ENCODE measurements around the gene CDKN2B-AS1.
"Not testable (repeated sequence)": the region's sequence is repeated elsewhere in the genome, so short reads cannot be mapped to it uniquely, and the experiment has no call there.

CDKN2B-AS1 gene

GRCh38 chr9:22046243-22046885 lies 51.8 kb downstream of the CDKN2B-AS1 start:
- Histone ChIP-seq H3K9me3 (no peaks in the 10 kb centered on the region), H3K4me3 (no peak overlapping the region), H3K4me1 (no peaks in the 10 kb centered on the region), H3K27me3 (ENCODE audit: low read depth) (no peaks in the 10 kb centered on the region), H3K36me3 (replicated peaks) (no peaks in the 10 kb centered on the region)
- DNase-seq (ENCODE audit: low spot score in 2 of 2): no peak
- in situ Hi-C loops (cut with MboI; ENCODE audit: low sequenced_read_pairs): loop anchor here (10.0 to 25.0 kb wide), 2 partner anchors 58 to 416 kb away; no protein-coding TSS in a partner anchor

- Histone ChIP-seq H3K4me1 (peaks cover 8% of the 10 kb centered on the region), H3K4me3 (no peak overlapping the region), H3K36me3 (replicated peaks) (no peaks in the 10 kb centered on the region), H3K27me3 (ENCODE audit: low read depth) (no peaks in the 10 kb centered on the region), H3K9me3 (no peaks in the 10 kb centered on the region)
- in situ Hi-C loops (cut with MboI; ENCODE audit: low sequenced_read_pairs): loop anchor here (10.0 to 25.0 kb wide), 2 partner anchors 57 to 415 kb away; no protein-coding TSS in a partner anchor
- DNase-seq (ENCODE audit: low spot score in 2 of 2): no peak
Measured at GRCh38 chr9:22047596-22047995, 53.0 kb downstream of the CDKN2B-AS1 start.

GRCh38 chr9:22049411-22049810 lies 54.8 kb downstream of the CDKN2B-AS1 start:
- Histone ChIP-seq H3K4me1 (peaks cover 19% of the 10 kb centered on the region), H3K27me3 (ENCODE audit: low read depth) (no peaks in the 10 kb centered on the region), H3K36me3 (replicated peaks) (peaks cover 5% of the 10 kb centered on the region; the same call in 1 of the 2 replicates), H3K9me3 (no peaks in the 10 kb centered on the region), H3K4me3 (no peak overlapping the region)
- in situ Hi-C loops (cut with MboI; ENCODE audit: low sequenced_read_pairs): loop anchor here (10.0 to 25.0 kb wide), 2 partner anchors 55 to 413 kb away; no protein-coding TSS in a partner anchor
- DNase-seq (ENCODE audit: low spot score in 2 of 2): no peak

GRCh38 chr9:22050924-22051323 lies 56.3 kb downstream of the CDKN2B-AS1 start:
- in situ Hi-C loops (cut with MboI; ENCODE audit: low sequenced_read_pairs): no loop called here
- H3K4me1 ChIP-seq: peaks cover 19% of the 10 kb centered on the region
- H3K9me3 ChIP-seq: no peaks in the 10 kb centered on the region
- H3K36me3 ChIP-seq (replicated peaks): peaks cover 5% of the 10 kb centered on the region; the same call in 1 of the 2 replicates
- no peak overlapping the region for H3K4me3 ChIP-seq
- DNase-seq (ENCODE audit: low spot score in 2 of 2): no peak
- no peaks in the 10 kb centered on the region for H3K27me3 ChIP-seq (ENCODE audit: low read depth)

- peaks cover 8% of the 10 kb centered on the region; the same call in 1 of the 2 replicates for H3K36me3 ChIP-seq (replicated peaks)
- H3K4me1 ChIP-seq: peaks cover 19% of the 10 kb centered on the region
- no peak overlapping the region for H3K4me3 ChIP-seq
- no peaks in the 10 kb centered on the region for H3K27me3 ChIP-seq (ENCODE audit: low read depth)
- in situ Hi-C loops (cut with MboI; ENCODE audit: low sequenced_read_pairs): no loop called here
- DNase-seq (ENCODE audit: low spot score in 2 of 2): peak; percentile 83 to 92
- H3K9me3 ChIP-seq: no peaks in the 10 kb centered on the region
Measured at GRCh38 chr9:22052376-22052945, 57.9 kb downstream of the CDKN2B-AS1 start.

- Histone ChIP-seq H3K27me3 (ENCODE audit: low read depth) (no peaks in the 10 kb centered on the region), H3K9me3 (no peaks in the 10 kb centered on the region), H3K36me3 (replicated peaks) (peaks cover 9% of the 10 kb centered on the region), H3K4me3 (no peak overlapping the region), H3K4me1 (peaks cover 19% of the 10 kb centered on the region)
- in situ Hi-C loops (cut with MboI; ENCODE audit: low sequenced_read_pairs): no loop called here
- no peak for DNase-seq (ENCODE audit: low spot score in 2 of 2)
Measured at GRCh38 chr9:22053178-22053577, 58.6 kb downstream of the CDKN2B-AS1 start.

- Histone ChIP-seq H3K36me3 (replicated peaks) (peaks cover 11% of the 10 kb centered on the region), H3K27me3 (ENCODE audit: low read depth) (no peaks in the 10 kb centered on the region), H3K4me1 (peaks cover 19% of the 10 kb centered on the region), H3K4me3 (no peak overlapping the region), H3K9me3 (no peaks in the 10 kb centered on the region)
- DNase-seq (ENCODE audit: low spot score in 2 of 2): no peak
- in situ Hi-C loops (cut with MboI; ENCODE audit: low sequenced_read_pairs): no loop called here
Measured at GRCh38 chr9:22054076-22054475, 59.5 kb downstream of the CDKN2B-AS1 start.

GRCh38 chr9:22054529-22054928 lies 59.9 kb downstream of the CDKN2B-AS1 start:
- no peaks in the 10 kb centered on the region for H3K27me3 ChIP-seq (ENCODE audit: low read depth)
- peaks cover 19% of the 10 kb centered on the region for H3K4me1 ChIP-seq
- H3K4me3 ChIP-seq: no peak overlapping the region
- in situ Hi-C loops (cut with MboI; ENCODE audit: low sequenced_read_pairs): no loop called here
- H3K36me3 ChIP-seq (replicated peaks): peaks cover 11% of the 10 kb centered on the region
- DNase-seq (ENCODE audit: low spot score in 2 of 2): no peak
- H3K9me3 ChIP-seq: no peaks in the 10 kb centered on the region

GRCh38 chr9:22055090-22055489 lies 60.5 kb downstream of the CDKN2B-AS1 start:
- H3K36me3 ChIP-seq (replicated peaks): peaks cover 11% of the 10 kb centered on the region

GRCh38 chr9:22056402-22056801 lies 61.8 kb downstream of the CDKN2B-AS1 start:
- H3K4me3 ChIP-seq: no peak overlapping the region
- in situ Hi-C loops (cut with MboI; ENCODE audit: low sequenced_read_pairs): no loop called here

More at GRCh38 chr9:22055090-22055489, 60.5 kb downstream of the CDKN2B-AS1 start:
- peaks cover 19% of the 10 kb centered on the region for H3K4me1 ChIP-seq
- H3K9me3 ChIP-seq: no peaks in the 10 kb centered on the region
- no peaks in the 10 kb centered on the region for H3K27me3 ChIP-seq (ENCODE audit: low read depth)
- in situ Hi-C loops (cut with MboI; ENCODE audit: low sequenced_read_pairs): no loop called here
- no peak overlapping the region for H3K4me3 ChIP-seq
- no peak for DNase-seq (ENCODE audit: low spot score in 2 of 2)

GRCh38 chr9:22057972-22058371 lies 63.4 kb downstream of the CDKN2B-AS1 start:
- H3K9me3 ChIP-seq; H3K4me1 ChIP-seq; H3K4me3 ChIP-seq; H3K27me3 ChIP-seq (ENCODE audit: low read depth); DNase-seq (ENCODE audit: low spot score in 2 of 2); in situ Hi-C loops (cut with MboI; ENCODE audit: low sequenced_read_pairs): not testable (repeated sequence)
- peaks cover 11% of the 10 kb centered on the region for H3K36me3 ChIP-seq (replicated peaks)

More at GRCh38 chr9:22056402-22056801, 61.8 kb downstream of the CDKN2B-AS1 start:
- Histone ChIP-seq H3K9me3 (no peaks in the 10 kb centered on the region), H3K36me3 (replicated peaks) (peaks cover 11% of the 10 kb centered on the region), H3K4me1 (peaks cover 19% of the 10 kb centered on the region), H3K27me3 (ENCODE audit: low read depth) (no peaks in the 10 kb centered on the region)
- DNase-seq (ENCODE audit: low spot score in 2 of 2): no peak

GRCh38 chr9:22060831-22061383 lies 66.3 kb downstream of the CDKN2B-AS1 start:
- H3K36me3 ChIP-seq (replicated peaks): peaks cover 6% of the 10 kb centered on the region
- no peaks in the 10 kb centered on the region for H3K9me3 ChIP-seq
- H3K4me1 ChIP-seq: peaks cover 2% of the 10 kb centered on the region; the same call in 1 of the 2 replicates
- H3K4me3 ChIP-seq: no peak overlapping the region
- DNase-seq (ENCODE audit: low spot score in 2 of 2): no peak
- no peaks in the 10 kb centered on the region for H3K27me3 ChIP-seq (ENCODE audit: low read depth)
- in situ Hi-C loops (cut with MboI; ENCODE audit: low sequenced_read_pairs): no loop called here

GRCh38 chr9:22064957-22065356 lies 70.4 kb downstream of the CDKN2B-AS1 start:
- DNase-seq (ENCODE audit: low spot score in 2 of 2): no peak
- Histone ChIP-seq H3K4me1 (peaks cover 2% of the 10 kb centered on the region; the same call in 1 of the 2 replicates), H3K27me3 (ENCODE audit: low read depth) (no peaks in the 10 kb centered on the region), H3K9me3 (no peaks in the 10 kb centered on the region), H3K36me3 (replicated peaks) (no peaks in the 10 kb centered on the region), H3K4me3 (no peak overlapping the region)
- in situ Hi-C loops (cut with MboI; ENCODE audit: low sequenced_read_pairs): no loop called here

All from HAP-1 (cell line).